Pulmonary artery endothelial cell (primary cell): Measurements from ENCODE around the gene TULP1. TPM values are rescaled to one million over a fixed set of nuclear protein-coding genes. Genes with fewer than 3 reads are reported as not detected.

Experiments
- DNase-seq: peaks from one replicate; pipeline ENCODE4 v3.0.0-alpha.2; 2011; ENCODE audit warnings: low read depth, low spot score
- total RNA-seq: library from RNA; depleted of rRNA; stranded (reverse); fragments of >200 nt; gene quantifications from 2 replicates; pipeline ENCODE4 v1.2.3, GENCODE V29; 2014

Gene TULP1
- total RNA-seq, 1 donor from 2014 or later: not detected

- DNase-seq: no peak
Observed at GRCh38 chr6:35483893-35484645, 28.6 kb downstream of the TULP1 start.

- no peak for DNase-seq
Observed at GRCh38 chr6:35483490-35483889, 29.2 kb downstream of the TULP1 start.

GRCh38 chr6:35483062-35483461 is 29.6 kb downstream of the TULP1 start:
- DNase-seq: no peak

- DNase-seq: no peak
Observed at GRCh38 chr6:35481226-35481625, 31.5 kb downstream of the TULP1 start.

GRCh38 chr6:35480176-35480575 is 32.5 kb downstream of the TULP1 start:
- DNase-seq: no peak

GRCh38 chr6:35478259-35478658 is 34.4 kb downstream of the TULP1 start:
- no peak for DNase-seq

GRCh38 chr6:35477551-35478179 is 35.0 kb downstream of the TULP1 start:
- DNase-seq: no peak

GRCh38 chr6:35477028-35477427 is 35.7 kb downstream of the TULP1 start:
- DNase-seq: no peak

GRCh38 chr6:35476004-35476403 is 36.7 kb downstream of the TULP1 start:
- DNase-seq: no peak

GRCh38 chr6:35475573-35475972 is 37.1 kb downstream of the TULP1 start:
- no peak for DNase-seq

GRCh38 chr6:35474942-35475570 is 37.6 kb downstream of the TULP1 start:
- DNase-seq: no peak

GRCh38 chr6:35474131-35474941 is 38.4 kb downstream of the TULP1 start:
- no peak for DNase-seq

GRCh38 chr6:35473850-35474130 is 38.9 kb downstream of the TULP1 start:
- DNase-seq: no peak

GRCh38 chr6:35473075-35473849 is 39.4 kb downstream of the TULP1 start:
- DNase-seq: no peak

GRCh38 chr6:35471836-35472345 is 40.8 kb downstream of the TULP1 start:
- DNase-seq: no peak

GRCh38 chr6:35470663-35471120 is 42.0 kb downstream of the TULP1 start:
- no peak for DNase-seq

- no peak for DNase-seq
Observed at GRCh38 chr6:35469751-35470662, 42.7 kb downstream of the TULP1 start.

GRCh38 chr6:35468980-35469750 is 43.5 kb downstream of the TULP1 start:
- DNase-seq: no peak
